GM19467 (cell line): ENCODE data around the gene PHYH.

Source experiments
- ATAC-seq: cut with Tn5 transposase; IDR thresholded peaks from one replicate; pipeline ENCODE4 v1.9.1; 2021; ENCODE audit warnings: mild to moderate bottlenecking, moderate library complexity; ENCODE audit not compliant: unreplicated experiment

Gene PHYH

DNA sequence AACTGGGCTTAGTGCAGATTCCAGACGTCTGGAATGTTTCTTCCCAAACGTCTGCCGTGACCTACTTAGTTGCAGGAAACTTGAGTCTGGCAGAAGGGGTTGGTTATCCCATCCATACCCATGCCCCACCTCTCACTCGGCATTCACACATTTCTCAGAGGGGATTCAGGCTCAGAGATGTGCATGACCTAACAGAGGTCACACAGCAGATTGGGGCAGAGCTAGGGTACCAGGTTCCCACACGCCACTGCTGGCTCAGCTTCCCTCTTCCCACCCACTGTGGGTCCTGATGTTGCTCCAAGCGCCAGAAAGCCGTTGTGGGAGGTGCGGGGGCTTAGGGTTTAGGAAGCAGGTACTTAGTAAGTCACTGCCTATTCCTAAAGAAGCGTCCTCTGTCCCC lies 68.7 kb downstream of the PHYH start:
- no peak for ATAC-seq
